T47D (cell line): Measurements from ENCODE around the gene TMEM63C.

Experiments used
- DNase-seq, 2 experiments: peaks; one replicate each; pipeline versions ENCODE4 v3.0.0 to v3.0.0-alpha.2; 2011 to 2012; ENCODE audit warnings: low read depth in 1 of 2, low spot score in 1 of 2
- JUND ChIP-seq: IDR thresholded peaks from 2 replicates; pipeline ENCODE4 v1.6.1; 2012; ENCODE audit warnings: low read depth
- in situ Hi-C: cut with HindIII; loops from 2 replicates; pipeline ENCODE4 v1.10.0; 2016; ENCODE audit warnings: low sequenced_read_pairs, low pct_unique_long_range_greater_than_20kb

The TMEM63C gene

DNA sequence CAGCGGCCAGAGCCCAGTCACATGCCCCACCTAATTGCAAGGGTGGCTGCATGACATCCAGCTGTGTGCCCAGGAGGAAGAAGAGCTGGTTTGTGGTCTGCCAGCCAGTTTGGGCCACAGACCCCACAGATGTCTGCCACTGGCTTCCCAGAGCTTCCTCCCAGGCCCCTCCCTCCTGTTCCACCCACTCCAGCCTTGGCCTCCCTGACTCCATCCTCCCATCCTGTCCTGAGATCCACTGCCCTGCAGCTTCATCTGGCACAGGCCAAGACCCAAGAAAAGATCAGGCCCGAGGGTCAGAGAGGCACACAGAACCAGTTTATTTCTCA, 83.6 kb downstream of the TMEM63C start:
- no peak for TF ChIP-seq JUND
- in situ Hi-C loops = no loop called here
- DNase-seq = no peak

DNA sequence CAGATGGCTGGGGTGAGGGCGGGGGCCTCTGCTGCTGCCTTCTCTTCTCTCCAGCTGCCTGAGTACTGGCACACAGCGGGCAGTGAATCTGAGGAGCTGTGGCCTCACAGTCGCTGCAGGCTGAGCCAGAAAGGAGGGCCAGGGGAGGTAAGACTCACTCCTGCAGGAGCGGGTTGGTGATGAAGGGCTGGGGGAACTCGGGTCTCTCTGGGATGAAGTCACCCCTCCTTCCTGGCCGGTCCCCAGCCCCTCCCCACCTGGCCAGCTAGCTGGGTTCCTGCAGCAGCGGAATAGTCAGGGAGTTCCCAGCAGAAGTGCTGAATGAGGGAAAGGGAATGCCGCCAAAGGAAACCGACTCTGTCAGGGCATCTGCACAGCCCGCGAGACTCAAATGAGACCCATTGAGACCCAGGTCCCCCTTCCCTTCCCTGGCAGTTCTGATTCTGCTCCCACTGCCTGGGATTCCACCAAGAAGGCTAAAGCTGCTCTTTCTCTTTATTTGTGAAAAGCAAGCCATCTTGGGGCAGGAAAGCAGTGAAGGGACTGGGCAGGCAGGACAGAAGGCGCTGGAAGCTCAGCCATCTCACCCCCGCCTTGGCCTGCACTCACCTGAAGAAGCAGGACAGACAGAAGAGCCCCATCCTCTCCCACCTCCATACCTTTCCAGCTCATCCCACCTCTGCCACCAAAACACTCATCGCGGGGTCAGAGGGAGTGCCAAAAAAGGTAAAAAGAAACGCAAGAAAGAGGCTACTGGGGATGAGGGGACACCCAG, 84.2 kb downstream of the TMEM63C start:
- TF ChIP-seq JUND = no peak
- in situ Hi-C loops = no loop called here
- DNase-seq = no peak

DNA sequence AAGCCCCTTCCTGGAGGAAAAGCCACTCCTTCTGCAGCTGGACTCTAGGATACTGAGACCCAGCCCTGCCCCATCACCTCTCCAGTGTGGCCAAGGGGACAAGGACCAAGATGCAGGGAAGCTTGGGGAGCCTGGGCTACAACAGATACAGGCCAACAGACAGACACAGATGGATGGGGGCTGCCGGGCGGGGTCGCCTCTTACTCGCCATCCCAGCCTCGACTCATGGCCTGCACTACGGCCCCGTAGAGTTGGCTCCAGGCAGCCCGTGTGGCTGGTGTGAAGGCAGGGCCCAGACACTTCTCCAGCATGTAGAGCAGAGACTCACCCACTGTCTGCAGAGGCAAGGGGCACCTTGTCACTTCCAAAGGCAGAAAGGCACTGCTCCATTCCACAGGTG, 84.7 kb downstream of the TMEM63C start:
- no peak for DNase-seq
- in situ Hi-C loops = no loop called here
- TF ChIP-seq JUND = no peak

- no peak for DNase-seq
- no peak for TF ChIP-seq JUND
- in situ Hi-C loops = no loop called here
These were observed 86.5 kb downstream of the TMEM63C start for GRCh38 chr14:77267937-77268699.

GRCh38 chr14:77268989-77269600, 87.5 kb downstream of the TMEM63C start:
- TF ChIP-seq JUND = no peak
- DNase-seq = peak; percentile 47 to 55
- in situ Hi-C loops = no loop called here

DNA sequence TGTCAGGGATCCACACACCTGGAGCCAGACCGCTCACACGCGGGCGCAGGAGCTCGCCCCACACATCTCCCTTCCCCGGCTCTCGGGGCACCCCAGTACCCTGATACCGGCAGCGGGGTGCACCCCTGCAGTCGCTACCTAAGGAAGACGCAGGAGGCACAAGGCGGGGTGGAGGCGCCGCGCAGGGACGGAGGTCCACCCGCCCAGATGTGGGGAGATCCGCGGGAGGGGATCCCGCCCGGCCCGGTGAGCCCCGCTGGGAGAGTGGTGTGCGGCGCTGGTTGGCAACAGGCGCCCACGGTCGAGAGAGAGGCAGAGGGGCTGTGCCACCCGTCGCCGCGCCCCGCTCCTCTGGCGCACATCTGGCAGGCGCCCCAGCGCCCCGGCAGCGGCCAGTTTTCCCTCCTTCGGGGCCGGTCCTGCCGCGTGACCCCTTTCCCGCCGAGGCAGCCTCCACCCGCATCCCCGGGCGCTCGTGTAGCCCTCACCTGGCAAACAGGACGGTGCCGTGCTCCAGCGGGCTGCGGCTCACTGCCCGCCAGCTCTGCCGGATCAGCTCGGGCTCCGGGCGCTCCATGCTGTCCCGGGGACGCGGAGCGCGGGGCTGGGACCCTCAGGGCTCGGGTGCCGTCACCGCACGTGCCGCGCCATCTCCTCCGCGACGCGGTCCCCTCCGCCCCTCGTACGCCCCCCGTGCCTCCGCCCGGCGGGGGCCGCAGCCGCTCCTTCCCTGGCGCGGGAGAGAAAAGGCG, 88.9 kb downstream of the TMEM63C start:
- no peak for DNase-seq
- in situ Hi-C loops = no loop called here

DNA sequence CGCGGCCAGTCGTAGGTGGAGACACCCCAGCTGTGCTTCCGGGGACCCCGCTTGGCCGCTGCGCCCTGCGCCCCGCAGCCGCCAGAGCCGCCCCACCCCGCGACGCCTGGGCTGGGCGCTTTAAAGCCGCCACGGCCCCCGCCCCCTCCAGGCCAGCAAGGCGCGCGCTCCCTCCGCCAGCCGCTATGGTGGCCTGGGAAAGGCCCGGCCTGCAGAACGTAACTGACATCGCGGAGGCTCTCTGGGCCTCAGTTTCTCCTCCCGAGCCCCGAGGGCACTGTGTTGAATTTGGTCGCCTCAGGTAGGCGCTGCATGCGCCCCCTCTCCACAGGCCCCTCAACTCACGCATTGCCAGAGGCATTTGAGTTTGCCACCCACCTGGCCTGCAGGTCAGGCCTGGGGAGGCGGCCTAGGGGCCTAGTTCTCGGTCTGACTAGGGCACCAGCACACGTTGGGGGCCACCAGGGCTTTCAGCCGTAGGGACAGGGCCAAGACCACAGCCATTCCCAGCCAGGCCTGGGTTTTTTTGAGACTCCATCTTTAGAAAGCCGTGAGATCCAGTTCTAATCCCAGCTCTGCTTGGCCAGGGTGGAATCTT, 89.6 kb downstream of the TMEM63C start, which contains the start of gene NGB:
Gene NGB (minus strand): TSS at position 94 of the 598 bp plus-strand sequence. CDS start 269 bp downstream, outside the sequence.
- in situ Hi-C loops = no loop called here
- DNase-seq = no peak
- no peak for TF ChIP-seq JUND

More for the DNA sequence above, 88.9 kb downstream of the TMEM63C start:
- TF ChIP-seq JUND = no peak

- no peak for TF ChIP-seq JUND
These were observed 90.7 kb downstream of the TMEM63C start for GRCh38 chr14:77272261-77272660.

DNA sequence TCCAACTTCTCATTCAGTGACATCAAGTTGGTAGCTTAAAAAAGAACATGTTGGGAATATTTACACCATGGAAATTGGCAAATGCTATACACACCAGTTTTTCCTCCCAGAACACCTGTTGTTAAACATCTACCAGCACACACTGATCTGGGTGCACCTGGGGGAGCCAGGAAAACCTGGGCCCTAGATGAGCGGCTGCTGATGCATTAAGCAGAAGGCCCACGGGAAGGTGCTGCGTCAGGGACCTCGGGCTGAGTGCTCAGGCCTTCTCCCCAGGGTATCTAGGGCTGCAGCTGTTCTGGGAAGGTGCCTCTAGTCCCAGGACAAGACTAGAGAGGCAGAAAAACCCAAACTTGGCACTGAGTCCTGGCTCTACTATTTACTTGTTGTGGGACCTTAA, 92.2 kb downstream of the TMEM63C start:
- DNase-seq = no peak
- TF ChIP-seq JUND = no peak
- in situ Hi-C loops = no loop called here

More at GRCh38 chr14:77272261-77272660, 90.7 kb downstream of the TMEM63C start:
- DNase-seq = no peak
- in situ Hi-C loops = no loop called here

- no peak for TF ChIP-seq JUND
- no peak for DNase-seq
- in situ Hi-C loops = no loop called here
These were observed 93.5 kb downstream of the TMEM63C start for GRCh38 chr14:77275041-77275580.

- no peak for TF ChIP-seq JUND
- in situ Hi-C loops = no loop called here
- DNase-seq = no peak
These were observed 94.0 kb downstream of the TMEM63C start for GRCh38 chr14:77275601-77276017.
